ENCODE data around the gene BDKRB2. TPM values are rescaled to one million over a fixed set of nuclear protein-coding genes. Genes with fewer than 3 reads are reported as not detected.
A peak's percentile ranks its signal among the peaks of the same experiment; 100 is the strongest.

BDKRB2 gene
- total and polyA plus RNA-seq, 2 of the 13 experiments (the other 11 are each of a cell fraction or from before 2014, with no cell fraction given): 0.03 TPM; not detected in 1

DNA sequence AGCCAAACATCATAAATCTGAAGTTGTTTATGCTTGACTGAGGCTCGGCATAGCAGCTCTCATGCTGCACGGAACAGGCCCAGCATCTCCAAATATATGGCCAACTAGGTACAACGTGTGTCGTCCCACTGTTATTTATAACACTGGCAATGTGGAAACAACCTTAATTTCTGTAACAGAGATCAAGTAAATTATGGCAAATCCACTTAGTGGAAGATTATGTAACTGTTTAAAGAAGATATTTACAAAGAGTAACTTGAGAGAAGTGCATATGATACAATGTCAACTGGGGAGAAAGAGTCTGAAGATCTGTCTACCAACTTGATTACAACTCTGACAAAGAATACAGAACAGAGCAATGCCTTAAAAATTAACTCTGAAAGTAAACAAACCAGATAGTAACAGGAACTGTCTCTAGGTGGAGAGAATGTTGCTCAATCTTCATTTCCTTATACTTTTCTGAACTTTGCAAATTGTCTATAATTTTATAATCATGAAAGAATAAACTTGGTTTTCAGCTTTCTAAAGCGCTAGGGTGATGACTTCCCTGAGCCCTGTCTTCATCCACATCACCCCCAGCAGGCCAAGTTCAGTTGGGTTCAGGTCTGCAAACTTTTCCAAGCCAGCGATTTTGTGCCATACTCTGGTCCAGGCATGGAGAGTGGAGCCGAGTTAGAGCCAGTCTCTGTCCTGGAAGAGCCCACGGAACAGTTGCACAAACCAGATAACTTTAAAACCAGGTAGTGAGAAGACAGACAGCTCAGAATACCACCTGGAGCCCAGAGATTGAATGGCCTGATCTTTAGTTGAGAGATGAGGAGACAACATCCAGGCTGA is 44.3 kb upstream of the BDKRB2 start:
- Histone ChIP-seq H3K27ac (ENCODE audit: extremely low read length, insufficient read depth, low read length) (no peak overlapping the region), H3K79me2 (ENCODE audit: insufficient read depth, low read length) (no peaks in the 10 kb centered on the region), H4K20me1 (ENCODE audit: insufficient read depth, low read length) (no peaks in the 10 kb centered on the region), H3K4me3 (replicated peaks in 1 of 3; ENCODE audit: insufficient read depth in 1 of 3, low read depth in 2 of 3, low read length in 3 of 3) (no peak overlapping the region), H3K9me3 (ENCODE audit: low read length) (no peaks in the 10 kb centered on the region), H3K4me2 (ENCODE audit: low read depth, low read length) (peak overlapping the region; percentile 6), H3K9ac (ENCODE audit: insufficient read depth, low read depth, low read length) (no peak overlapping the region), H3K27me3 (ENCODE audit: control insufficient read depth in 1 of 2, insufficient read depth in 2 of 2, low read length in 2 of 2) (no peaks in the 10 kb centered on the region), H3K36me3 (replicated peaks in 1 of 2; ENCODE audit: control insufficient read depth in 1 of 2, insufficient read depth in 2 of 2, low read length in 2 of 2) (no peaks in the 10 kb centered on the region), H3K4me1 (ENCODE audit: insufficient read depth, low read length) (peaks cover 16% of the 10 kb centered on the region), H2AFZ (ENCODE audit: low read length) (no peak overlapping the region)
- WGBS (ENCODE audit: low lambda C conversion rate): 13% methylated on average over 8 of the region's 8 CpGs
- BruUV-seq (replicated peaks): no TSS peak
- ChIA-PET CTCF (ENCODE audit: low intra/inter-chr PET ratio, low total read pairs) (no interaction called here), POLR2A (no interaction called here)
- in situ Hi-C loops (cut with HindIII; ENCODE audit: extremely low pct_ligation_motif_present, low pct_unique_long_range_greater_than_20kb): no loop called here
- intact Hi-C loops (cut with micrococcal nuclease; ENCODE audit: unreplicated experiment): no loop called here
- FAIRE-seq (no peak), ATAC-seq (peak; percentile 38; the same call in 2 of the 3 replicates), DNase-seq (ENCODE audit: low spot score) (no peak)
- TF ChIP-seq, protein P1, sequence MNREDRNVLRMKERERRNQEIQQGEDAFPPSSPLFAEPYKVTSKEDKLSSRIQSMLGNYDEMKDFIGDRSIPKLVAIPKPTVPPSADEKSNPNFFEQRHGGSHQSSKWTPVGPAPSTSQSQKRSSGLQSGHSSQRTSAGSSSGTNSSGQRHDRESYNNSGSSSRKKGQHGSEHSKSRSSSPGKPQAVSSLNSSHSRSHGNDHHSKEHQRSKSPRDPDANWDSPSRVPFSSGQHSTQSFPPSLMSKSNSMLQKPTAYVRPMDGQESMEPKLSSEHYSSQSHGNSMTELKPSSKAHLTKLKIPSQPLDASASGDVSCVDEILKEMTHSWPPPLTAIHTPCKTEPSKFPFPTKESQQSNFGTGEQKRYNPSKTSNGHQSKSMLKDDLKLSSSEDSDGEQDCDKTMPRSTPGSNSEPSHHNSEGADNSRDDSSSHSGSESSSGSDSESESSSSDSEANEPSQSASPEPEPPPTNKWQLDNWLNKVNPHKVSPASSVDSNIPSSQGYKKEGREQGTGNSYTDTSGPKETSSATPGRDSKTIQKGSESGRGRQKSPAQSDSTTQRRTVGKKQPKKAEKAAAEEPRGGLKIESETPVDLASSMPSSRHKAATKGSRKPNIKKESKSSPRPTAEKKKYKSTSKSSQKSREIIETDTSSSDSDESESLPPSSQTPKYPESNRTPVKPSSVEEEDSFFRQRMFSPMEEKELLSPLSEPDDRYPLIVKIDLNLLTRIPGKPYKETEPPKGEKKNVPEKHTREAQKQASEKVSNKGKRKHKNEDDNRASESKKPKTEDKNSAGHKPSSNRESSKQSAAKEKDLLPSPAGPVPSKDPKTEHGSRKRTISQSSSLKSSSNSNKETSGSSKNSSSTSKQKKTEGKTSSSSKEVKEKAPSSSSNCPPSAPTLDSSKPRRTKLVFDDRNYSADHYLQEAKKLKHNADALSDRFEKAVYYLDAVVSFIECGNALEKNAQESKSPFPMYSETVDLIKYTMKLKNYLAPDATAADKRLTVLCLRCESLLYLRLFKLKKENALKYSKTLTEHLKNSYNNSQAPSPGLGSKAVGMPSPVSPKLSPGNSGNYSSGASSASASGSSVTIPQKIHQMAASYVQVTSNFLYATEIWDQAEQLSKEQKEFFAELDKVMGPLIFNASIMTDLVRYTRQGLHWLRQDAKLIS (CRISPR knock-in tag; IDR thresholded peaks at IDR 0.05): no peak
- TF ChIP-seq AGO1 (IDR thresholded peaks at IDR 0.05; ENCODE audit: low read depth, low read length, poor library complexity, severe bottlenecking): no peak
- TF ChIP-seq ZKSCAN5 (CRISPR knock-in tag; IDR thresholded peaks at IDR 0.05): no peak
- TF ChIP-seq DNMT3B (CRISPR knock-in tag; conservative IDR thresholded peaks at IDR 0.05): no peak
- no peak for TF ChIP-seq ZNF207 (IDR thresholded peaks at IDR 0.05; ENCODE audit: borderline replicate concordance)
- peak; percentile 49; the same call in 1 of the 2 replicates for TF ChIP-seq SIX1 (CRISPR knock-in tag; IDR thresholded peaks at IDR 0.05; ENCODE audit: borderline replicate concordance)
- TF ChIP-seq, protein P2, sequence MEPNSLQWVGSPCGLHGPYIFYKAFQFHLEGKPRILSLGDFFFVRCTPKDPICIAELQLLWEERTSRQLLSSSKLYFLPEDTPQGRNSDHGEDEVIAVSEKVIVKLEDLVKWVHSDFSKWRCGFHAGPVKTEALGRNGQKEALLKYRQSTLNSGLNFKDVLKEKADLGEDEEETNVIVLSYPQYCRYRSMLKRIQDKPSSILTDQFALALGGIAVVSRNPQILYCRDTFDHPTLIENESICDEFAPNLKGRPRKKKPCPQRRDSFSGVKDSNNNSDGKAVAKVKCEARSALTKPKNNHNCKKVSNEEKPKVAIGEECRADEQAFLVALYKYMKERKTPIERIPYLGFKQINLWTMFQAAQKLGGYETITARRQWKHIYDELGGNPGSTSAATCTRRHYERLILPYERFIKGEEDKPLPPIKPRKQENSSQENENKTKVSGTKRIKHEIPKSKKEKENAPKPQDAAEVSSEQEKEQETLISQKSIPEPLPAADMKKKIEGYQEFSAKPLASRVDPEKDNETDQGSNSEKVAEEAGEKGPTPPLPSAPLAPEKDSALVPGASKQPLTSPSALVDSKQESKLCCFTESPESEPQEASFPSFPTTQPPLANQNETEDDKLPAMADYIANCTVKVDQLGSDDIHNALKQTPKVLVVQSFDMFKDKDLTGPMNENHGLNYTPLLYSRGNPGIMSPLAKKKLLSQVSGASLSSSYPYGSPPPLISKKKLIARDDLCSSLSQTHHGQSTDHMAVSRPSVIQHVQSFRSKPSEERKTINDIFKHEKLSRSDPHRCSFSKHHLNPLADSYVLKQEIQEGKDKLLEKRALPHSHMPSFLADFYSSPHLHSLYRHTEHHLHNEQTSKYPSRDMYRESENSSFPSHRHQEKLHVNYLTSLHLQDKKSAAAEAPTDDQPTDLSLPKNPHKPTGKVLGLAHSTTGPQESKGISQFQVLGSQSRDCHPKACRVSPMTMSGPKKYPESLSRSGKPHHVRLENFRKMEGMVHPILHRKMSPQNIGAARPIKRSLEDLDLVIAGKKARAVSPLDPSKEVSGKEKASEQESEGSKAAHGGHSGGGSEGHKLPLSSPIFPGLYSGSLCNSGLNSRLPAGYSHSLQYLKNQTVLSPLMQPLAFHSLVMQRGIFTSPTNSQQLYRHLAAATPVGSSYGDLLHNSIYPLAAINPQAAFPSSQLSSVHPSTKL (CRISPR knock-in tag; IDR thresholded peaks at IDR 0.05): peak; percentile 7; the same call in 1 of the 2 replicates
- TF ChIP-seq NR2F1 (CRISPR knock-in tag; IDR thresholded peaks at IDR 0.05): no peak
- TF ChIP-seq SIX4 (CRISPR knock-in tag; IDR thresholded peaks at IDR 0.05): 0 out of 2 replicates have a peak, but pooled peaks have one; percentile 44
- peak; percentile 53 for TF ChIP-seq CEBPG (CRISPR knock-in tag; IDR thresholded peaks at IDR 0.05)
- TF ChIP-seq, protein P3, sequence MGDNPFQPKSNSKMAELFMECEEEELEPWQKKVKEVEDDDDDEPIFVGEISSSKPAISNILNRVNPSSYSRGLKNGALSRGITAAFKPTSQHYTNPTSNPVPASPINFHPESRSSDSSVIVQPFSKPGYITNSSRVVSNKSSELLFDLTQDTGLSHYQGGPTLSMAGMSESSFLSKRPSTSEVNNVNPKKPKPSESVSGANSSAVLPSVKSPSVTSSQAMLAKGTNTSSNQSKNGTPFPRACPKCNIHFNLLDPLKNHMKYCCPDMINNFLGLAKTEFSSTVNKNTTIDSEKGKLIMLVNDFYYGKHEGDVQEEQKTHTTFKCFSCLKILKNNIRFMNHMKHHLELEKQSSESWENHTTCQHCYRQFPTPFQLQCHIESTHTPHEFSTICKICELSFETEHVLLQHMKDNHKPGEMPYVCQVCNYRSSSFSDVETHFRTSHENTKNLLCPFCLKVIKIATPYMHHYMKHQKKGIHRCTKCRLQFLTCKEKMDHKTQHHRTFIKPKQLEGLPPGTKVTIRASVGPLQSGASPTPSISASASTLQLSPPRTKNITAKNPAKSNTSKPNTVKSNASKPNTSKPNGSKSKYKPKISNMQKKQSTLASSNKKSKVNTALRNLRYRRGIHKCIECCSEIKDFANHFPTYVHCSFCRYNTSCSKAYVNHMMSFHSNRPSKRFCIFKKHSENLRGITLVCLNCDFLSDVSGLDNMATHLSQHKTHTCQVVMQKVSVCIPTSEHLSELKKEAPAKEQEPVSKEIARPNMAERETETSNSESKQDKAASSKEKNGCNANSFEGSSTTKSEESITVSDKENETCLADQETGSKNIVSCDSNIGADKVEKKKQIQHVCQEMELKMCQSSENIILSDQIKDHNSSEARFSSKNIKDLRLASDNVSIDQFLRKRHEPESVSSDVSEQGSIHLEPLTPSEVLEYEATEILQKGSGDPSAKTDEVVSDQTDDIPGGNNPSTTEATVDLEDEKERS (CRISPR knock-in tag; IDR thresholded peaks at IDR 0.05): no peak
